ENCODE data around the gene DCAF16.

- TF ChIP-seq CTCF (IDR thresholded peaks at IDR 0.05) (no peak), POLR2A (IDR thresholded peaks at IDR 0.05) (no peak)
Observed at GRCh38 chr4:17814140-17814539, 3.6 kb upstream of the DCAF16 start.

All from lower leg skin (tissue), 3 donors.